ENCODE measurements around the gene DESI2.

Gene DESI2

GRCh38 chr1:244647819-244648218, 5.1 kb upstream of the DESI2 start:
- DNase-seq (ENCODE audit: extremely low spot score), result no peak
- CTCF ChIA-PET, result no interaction called here
- POLR2A ChIA-PET, result no interaction called here
- TF ChIP-seq FOXM1 (IDR thresholded peaks at IDR 0.05; ENCODE audit: borderline replicate concordance), result no peak
- TF ChIP-seq NFRKB (IDR thresholded peaks at IDR 0.05), result no peak

- ChIA-PET CTCF (interaction anchor here (0.9 kb wide), 1 partner anchor 48 kb away, joined by 3 read pairs; no protein-coding TSS in a partner anchor), POLR2A (interaction anchor here (0.8 to 2.4 kb wide), 11 partner anchors 9 to 212 kb away, joined by 3 to 14 read pairs (median 5); partner anchors contain the start of genes CATSPERE and HNRNPU)
- TF ChIP-seq LEF1 (IDR thresholded peaks at IDR 0.05; ENCODE audit: borderline replicate concordance) (no peak), PKNOX1 (IDR thresholded peaks at IDR 0.05) (no peak), SUZ12 (IDR thresholded peaks at IDR 0.05) (no peak), ARNT (IDR thresholded peaks at IDR 0.05) (no peak), NFRKB (IDR thresholded peaks at IDR 0.05) (no peak), ZNF384 (IDR thresholded peaks at IDR 0.05) (no peak), L3MBTL2 (conservative IDR thresholded peaks at IDR 0.05) (peak; percentile 77; the same call in 1 of the 2 replicates), FOXK2 (IDR thresholded peaks at IDR 0.05) (no peak)
- no peak for DNase-seq (ENCODE audit: extremely low spot score)
Measured at GRCh38 chr1:244651956-244652622, 837 bp upstream of the DESI2 start.

- ChIA-PET POLR2A (interaction anchor here (0.8 to 2.4 kb wide), 6 partner anchors 10 to 210 kb away, joined by 3 to 14 read pairs (median 4); partner anchors contain the start of gene HNRNPU), CTCF (interaction anchor here (0.7 to 0.9 kb wide), 2 partner anchors 102 to 143 kb away, joined by 3 read pairs; no protein-coding TSS in a partner anchor)
- TF ChIP-seq L3MBTL2 (conservative IDR thresholded peaks at IDR 0.05) (peak; percentile 16; the same call in 1 of the 2 replicates), SUZ12 (IDR thresholded peaks at IDR 0.05) (no peak)
- DNase-seq (ENCODE audit: extremely low spot score), result peak; percentile 22
Measured at GRCh38 chr1:244653439-244654107, 647 bp downstream of the DESI2 start.

GRCh38 chr1:244654108-244655038, 1.4 kb downstream of the DESI2 start:
- no peak for DNase-seq (ENCODE audit: extremely low spot score)
- ChIA-PET CTCF (no interaction called here), POLR2A (interaction anchor here (1.0 to 1.4 kb wide), 4 partner anchors 10 to 180 kb away, joined by 3 to 9 read pairs (median 4); no protein-coding TSS in a partner anchor)
- TF ChIP-seq ELF4 (IDR thresholded peaks at IDR 0.05) (no peak), L3MBTL2 (conservative IDR thresholded peaks at IDR 0.05) (0 out of 2 replicates have a peak, but pooled peaks have one; percentile 26), ARNT (IDR thresholded peaks at IDR 0.05) (no peak)

GRCh38 chr1:244655186-244655585, 2.3 kb downstream of the DESI2 start:
- DNase-seq (ENCODE audit: extremely low spot score), result no peak
- TF ChIP-seq ARNT (IDR thresholded peaks at IDR 0.05) (no peak), ELF4 (IDR thresholded peaks at IDR 0.05) (no peak), ZNF384 (IDR thresholded peaks at IDR 0.05) (no peak), SUZ12 (IDR thresholded peaks at IDR 0.05) (no peak), NFRKB (IDR thresholded peaks at IDR 0.05) (no peak), TARDBP (IDR thresholded peaks at IDR 0.05) (no peak), LEF1 (IDR thresholded peaks at IDR 0.05; ENCODE audit: borderline replicate concordance) (no peak)
- ChIA-PET CTCF (no interaction called here), POLR2A (interaction anchor here (1.0 kb wide), 1 partner anchor 10 kb away, joined by 3 read pairs; no protein-coding TSS in a partner anchor)

GRCh38 chr1:244657421-244657820, 4.5 kb downstream of the DESI2 start:
- ChIA-PET CTCF (interaction anchor here (0.6 kb wide), 1 partner anchor 32 kb away, joined by 3 read pairs; no protein-coding TSS in a partner anchor), POLR2A (no interaction called here)
- no peak for DNase-seq (ENCODE audit: extremely low spot score)
- no peak for TF ChIP-seq TARDBP (IDR thresholded peaks at IDR 0.05)
- no peak for TF ChIP-seq FOXM1 (IDR thresholded peaks at IDR 0.05; ENCODE audit: borderline replicate concordance)
- TF ChIP-seq BHLHE40 (IDR thresholded peaks at IDR 0.05; ENCODE audit: borderline replicate concordance), result no peak
- TF ChIP-seq ARNT (IDR thresholded peaks at IDR 0.05), result no peak
- TF ChIP-seq LEF1 (IDR thresholded peaks at IDR 0.05; ENCODE audit: borderline replicate concordance), result no peak
- TF ChIP-seq FOXA1 (IDR thresholded peaks at IDR 0.05), result no peak
- no peak for TF ChIP-seq SUZ12 (IDR thresholded peaks at IDR 0.05)
- no peak for TF ChIP-seq SP1 (IDR thresholded peaks at IDR 0.05)
- no peak for TF ChIP-seq ELF4 (IDR thresholded peaks at IDR 0.05)
- no peak for TF ChIP-seq ZNF384 (IDR thresholded peaks at IDR 0.05)
- no peak for TF ChIP-seq L3MBTL2 (conservative IDR thresholded peaks at IDR 0.05)
- no peak for TF ChIP-seq FOXK2 (IDR thresholded peaks at IDR 0.05)
- TF ChIP-seq PKNOX1 (IDR thresholded peaks at IDR 0.05), result no peak
- TF ChIP-seq NFRKB (IDR thresholded peaks at IDR 0.05), result no peak
- TF ChIP-seq CTBP1 (IDR thresholded peaks at IDR 0.05; ENCODE audit: borderline replicate concordance), result no peak

Measured in HEK293T (cell line).